Suprapubic skin (tissue), 4 donors: ENCODE results near the gene DUSP6. TPM values are rescaled to one million over a fixed set of nuclear protein-coding genes. Genes with fewer than 3 reads are reported as not detected.

Source experiments
- DNase-seq, 2 donors: peaks; one replicate each; pipeline ENCODE4 v3.0.0-alpha.2; 2019; ENCODE audit warnings: low spot score in 2 of 2
- H3K27ac ChIP-seq: fragments of 200-600 bp; sonication (generic); one replicate; pipeline ENCODE4 v1.5.1; 2019
- H3K27me3 ChIP-seq: fragments of 200-600 bp; sonication (generic); one replicate; pipeline ENCODE4 v1.5.1; 2019
- H3K36me3 ChIP-seq: fragments of 200-600 bp; sonication (generic); one replicate; pipeline ENCODE4 v1.5.1; 2019
- H3K4me1 ChIP-seq: fragments of 200-600 bp; sonication (generic); one replicate; pipeline ENCODE4 v1.5.1; 2019
- H3K4me3 ChIP-seq: fragments of 200-600 bp; sonication (generic); one replicate; pipeline ENCODE4 v1.5.1; 2019; ENCODE audit warnings: mild to moderate bottlenecking
- H3K9me3 ChIP-seq: fragments of 200-600 bp; sonication (generic); one replicate; pipeline ENCODE4 v1.5.1; 2019
- CTCF ChIP-seq, 2 donors: fragments of 200-600 bp in 1 of 2; fragments of 450-650 bp in 1 of 2; sonication (generic) in 1 of 2; IDR thresholded peaks; one replicate each; pipeline ENCODE4 v1.5.1; 2016 to 2019; ENCODE audit warnings: antibody characterized with exemption in 2 of 2, mild to moderate bottlenecking in 1 of 2, moderate library complexity in 1 of 2
- EP300 ChIP-seq: sonication (generic); formaldehyde crosslinking; IDR thresholded peaks from one replicate; pipeline ENCODE4 v1.6.1; 2017; ENCODE audit warnings: antibody characterized with exemption
- POLR2A ChIP-seq, 2 donors: fragments of 450-650 bp; IDR thresholded peaks; one replicate each; pipeline ENCODE4 v1.6.1; 2017; ENCODE audit warnings: antibody characterized with exemption in 2 of 2, mild to moderate bottlenecking in 2 of 2, moderate library complexity in 2 of 2
- POLR2AphosphoS5 ChIP-seq, 3 donors: sonication (generic); formaldehyde crosslinking; IDR thresholded peaks; one replicate each; pipeline ENCODE4 v1.6.1; 2017; ENCODE audit warnings: antibody characterized with exemption in 3 of 3
- WGBS: methylation state at CpG from one replicate; pipeline ENCODE4 v1.1.5; 2018; 5-methylcytosine and 5-hydroxymethylcytosine counted together
- total RNA-seq, 4 donors: library from RNA; depleted of rRNA; stranded (reverse); fragments of >200 nt; gene quantifications; one replicate each; pipeline ENCODE4 v1.1.0, GENCODE V29; 2016

The DUSP6 gene
- total RNA-seq, 4 donors from 2014 or later = 50.8 to 69.2 (median 59.7) TPM

GRCh38 chr12:89389755-89390661, 37.7 kb upstream of the DUSP6 start:
- Histone ChIP-seq H3K4me1 (peaks cover 21% of the 10 kb centered on the region), H3K9me3 (no peaks in the 10 kb centered on the region), H3K4me3 (no peak overlapping the region), H3K36me3 (no peaks in the 10 kb centered on the region), H3K27ac (peak overlapping the region; percentile 64), H3K27me3 (no peaks in the 10 kb centered on the region)
- TF ChIP-seq POLR2A (IDR thresholded peaks at IDR 0.05) = no peak
- no peak for TF ChIP-seq EP300
- no peak for TF ChIP-seq POLR2AphosphoS5 (IDR thresholded peaks at IDR 0.05)
- TF ChIP-seq CTCF (IDR thresholded peaks at IDR 0.05) = no peak
- WGBS = 71% methylated on average over 6 of the region's 6 CpGs
- no peak for DNase-seq

- no peak for DNase-seq
- Histone ChIP-seq H3K27me3 (no peaks in the 10 kb centered on the region), H3K36me3 (no peaks in the 10 kb centered on the region), H3K4me3 (no peak overlapping the region), H3K27ac (no peak overlapping the region), H3K9me3 (no peaks in the 10 kb centered on the region), H3K4me1 (peaks cover 48% of the 10 kb centered on the region)
- 63% methylated on average over 3 of the region's 3 CpGs for WGBS
- TF ChIP-seq POLR2AphosphoS5 (IDR thresholded peaks at IDR 0.05) (no peak), CTCF (IDR thresholded peaks at IDR 0.05) (no peak), POLR2A (IDR thresholded peaks at IDR 0.05) (no peak), EP300 (no peak)
Measured at GRCh38 chr12:89386138-89386537, 33.8 kb upstream of the DUSP6 start.

- WGBS = 47% methylated on average over 3 of the region's 3 CpGs
- DNase-seq = no peak
- H3K4me1 ChIP-seq = peaks cover 37% of the 10 kb centered on the region
- H3K36me3 ChIP-seq = no peaks in the 10 kb centered on the region
- H3K27me3 ChIP-seq = no peaks in the 10 kb centered on the region
- H3K27ac ChIP-seq = peak overlapping the region; percentile 73
- H3K9me3 ChIP-seq = no peaks in the 10 kb centered on the region
- TF ChIP-seq EP300 = no peak
- TF ChIP-seq POLR2A (IDR thresholded peaks at IDR 0.05) = no peak
- TF ChIP-seq CTCF (IDR thresholded peaks at IDR 0.05) = no peak
- no peak for TF ChIP-seq POLR2AphosphoS5 (IDR thresholded peaks at IDR 0.05)
- no peak overlapping the region for H3K4me3 ChIP-seq
Measured at GRCh38 chr12:89384807-89385206, 32.5 kb upstream of the DUSP6 start.

GRCh38 chr12:89384050-89384758, 31.9 kb upstream of the DUSP6 start:
- Histone ChIP-seq H3K9me3 (no peaks in the 10 kb centered on the region), H3K4me3 (peak overlapping the region; percentile 10), H3K27me3 (no peaks in the 10 kb centered on the region), H3K4me1 (peaks cover 33% of the 10 kb centered on the region), H3K36me3 (no peaks in the 10 kb centered on the region), H3K27ac (peak overlapping the region; percentile 73)
- DNase-seq = peak in 1 of 2 donors; percentile 71
- 19% methylated on average over 8 of the region's 8 CpGs for WGBS
- TF ChIP-seq CTCF (IDR thresholded peaks at IDR 0.05) (no peak), POLR2AphosphoS5 (IDR thresholded peaks at IDR 0.05) (peak in 2 of 3 donors; percentile 9 to 46)
